HG03442 (cell line): ENCODE results near the gene PDCD4.

Experiments
- ATAC-seq: cut with Tn5 transposase; IDR thresholded peaks from one replicate; pipeline ENCODE4 v1.9.1; 2021; ENCODE audit warnings: mild to moderate bottlenecking, moderate library complexity; ENCODE audit not compliant: unreplicated experiment

The PDCD4 gene

DNA sequence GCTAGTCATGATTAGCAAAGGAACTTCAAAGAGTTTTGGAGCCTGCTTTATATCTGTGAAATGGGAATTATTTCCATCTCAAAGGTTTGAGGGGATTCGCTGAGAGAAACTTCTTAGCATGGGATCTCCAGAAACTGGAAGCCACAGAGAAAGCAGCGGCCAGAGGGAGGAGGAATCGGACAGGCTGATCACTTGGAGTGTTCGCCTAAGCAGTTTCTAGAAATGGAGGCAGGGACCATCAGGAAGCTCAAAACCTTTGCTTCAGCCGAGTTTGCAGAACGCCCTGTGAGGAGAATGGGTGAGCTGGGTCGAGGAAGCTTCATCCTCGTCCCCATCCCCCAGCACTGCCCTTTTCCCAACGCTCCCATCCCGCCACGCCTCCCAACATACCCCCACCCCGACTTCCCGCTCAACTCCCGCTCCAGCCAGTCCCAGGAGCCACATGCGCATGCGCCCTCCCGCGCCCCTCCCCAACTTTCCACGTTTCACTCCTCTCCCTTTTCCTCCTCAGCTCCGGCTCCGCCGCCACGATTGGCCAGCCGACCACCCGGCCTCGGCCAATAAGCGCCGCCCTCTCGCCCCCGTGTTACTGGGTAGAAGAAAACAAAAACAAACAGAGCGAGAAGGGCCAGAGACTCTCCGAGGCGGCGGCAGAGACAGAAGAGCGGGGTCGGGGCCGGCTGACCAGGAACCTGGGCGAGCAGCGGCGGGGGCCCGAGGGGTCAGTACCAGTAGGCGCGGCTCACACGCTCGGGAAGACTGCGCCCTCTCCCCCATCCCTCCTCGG, at the start of gene PDCD4:
Gene PDCD4 (plus strand): TSS at position 631 of the 787 bp plus-strand sequence. CDS start 4,100 bp downstream, outside the sequence.
- ATAC-seq = peak; percentile 77

- ATAC-seq = no peak
Measured at GRCh38 chr10:110822035-110822711, 49.6 kb upstream of the PDCD4 start.

- no peak for ATAC-seq
Measured at GRCh38 chr10:110822712-110823311, 48.9 kb upstream of the PDCD4 start.

GRCh38 chr10:110824152-110824441, 47.6 kb upstream of the PDCD4 start:
- no peak for ATAC-seq

DNA sequence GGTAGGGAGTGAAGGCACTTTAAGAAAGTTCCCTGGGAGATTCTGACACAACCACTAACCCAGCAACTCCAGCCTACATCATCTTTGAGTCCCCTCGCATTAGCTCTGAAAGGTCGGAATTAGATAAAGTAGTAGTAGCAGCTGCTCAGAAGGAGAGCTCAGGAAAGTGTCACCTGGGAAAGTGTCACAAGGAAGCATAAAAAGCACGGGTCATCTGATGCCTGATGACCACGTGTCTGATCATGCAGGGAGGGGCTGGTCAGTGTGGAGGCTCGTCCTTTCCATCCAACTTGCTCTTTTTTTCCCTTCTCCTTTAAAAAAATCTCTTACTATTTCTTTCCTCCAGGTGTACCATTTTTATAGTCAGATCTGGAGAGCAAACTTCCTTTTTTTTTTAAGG, 47.1 kb upstream of the PDCD4 start:
- ATAC-seq = no peak

DNA sequence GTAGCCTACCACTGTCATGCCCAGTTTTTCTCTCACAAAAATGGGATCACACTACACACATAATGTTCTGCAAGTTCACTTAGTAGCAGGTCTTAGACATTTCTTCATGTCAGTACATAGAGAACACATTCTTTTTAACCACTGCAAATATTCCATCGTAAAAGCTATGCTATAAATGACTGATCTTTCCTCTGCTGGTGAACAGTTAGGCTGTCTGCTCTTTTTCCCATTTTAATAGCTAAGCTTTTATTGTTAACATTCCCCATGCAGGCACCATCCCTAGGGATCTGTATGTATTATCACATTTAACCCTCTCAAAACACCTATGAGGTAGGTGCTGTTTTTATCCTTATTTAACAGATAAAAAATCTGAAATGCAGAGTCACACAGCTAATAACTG, 46.2 kb upstream of the PDCD4 start:
- ATAC-seq = no peak

GRCh38 chr10:110827410-110827809, 44.3 kb upstream of the PDCD4 start:
- no peak for ATAC-seq

DNA sequence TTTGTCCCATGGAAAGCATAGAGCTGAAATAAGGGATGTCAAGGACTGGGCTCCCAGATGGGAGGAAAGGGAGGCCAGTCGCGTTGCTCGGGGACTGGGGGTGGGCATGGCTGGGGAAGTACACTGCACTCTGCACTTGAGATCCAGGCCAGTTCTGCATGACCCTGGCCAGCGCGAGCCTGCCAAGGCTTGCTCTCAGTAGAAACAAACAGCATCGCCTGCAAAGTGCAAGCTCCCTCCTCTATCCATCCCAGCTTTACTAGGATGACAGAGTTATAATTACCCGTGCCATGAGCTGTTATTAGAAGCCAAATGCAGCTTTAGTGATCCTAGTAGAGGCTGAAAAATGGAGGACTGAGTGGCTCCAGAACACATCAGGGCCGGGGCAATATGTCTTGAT, 43.9 kb upstream of the PDCD4 start:
- ATAC-seq = no peak

DNA sequence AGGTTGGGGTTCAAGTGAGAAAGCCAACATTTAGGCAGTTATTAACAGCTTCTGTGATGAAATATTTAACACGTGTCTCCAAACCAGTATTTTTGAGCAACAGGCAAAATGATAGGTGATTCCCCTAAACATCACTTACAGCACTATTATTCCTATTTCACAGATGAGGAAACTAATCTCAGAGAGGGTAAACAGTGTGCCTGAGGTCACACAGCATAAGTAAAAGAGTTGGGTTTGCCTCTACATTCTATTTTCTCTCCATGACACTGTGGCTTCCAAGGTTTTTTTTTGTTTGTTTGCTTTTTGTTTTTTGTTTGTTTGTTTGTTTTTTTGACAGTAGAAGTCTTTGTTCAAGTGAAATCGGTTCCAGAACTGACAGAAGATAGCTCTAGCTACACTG, 43.2 kb upstream of the PDCD4 start:
- no peak for ATAC-seq

- no peak for ATAC-seq
Measured at GRCh38 chr10:110829721-110830410, 41.9 kb upstream of the PDCD4 start.

DNA sequence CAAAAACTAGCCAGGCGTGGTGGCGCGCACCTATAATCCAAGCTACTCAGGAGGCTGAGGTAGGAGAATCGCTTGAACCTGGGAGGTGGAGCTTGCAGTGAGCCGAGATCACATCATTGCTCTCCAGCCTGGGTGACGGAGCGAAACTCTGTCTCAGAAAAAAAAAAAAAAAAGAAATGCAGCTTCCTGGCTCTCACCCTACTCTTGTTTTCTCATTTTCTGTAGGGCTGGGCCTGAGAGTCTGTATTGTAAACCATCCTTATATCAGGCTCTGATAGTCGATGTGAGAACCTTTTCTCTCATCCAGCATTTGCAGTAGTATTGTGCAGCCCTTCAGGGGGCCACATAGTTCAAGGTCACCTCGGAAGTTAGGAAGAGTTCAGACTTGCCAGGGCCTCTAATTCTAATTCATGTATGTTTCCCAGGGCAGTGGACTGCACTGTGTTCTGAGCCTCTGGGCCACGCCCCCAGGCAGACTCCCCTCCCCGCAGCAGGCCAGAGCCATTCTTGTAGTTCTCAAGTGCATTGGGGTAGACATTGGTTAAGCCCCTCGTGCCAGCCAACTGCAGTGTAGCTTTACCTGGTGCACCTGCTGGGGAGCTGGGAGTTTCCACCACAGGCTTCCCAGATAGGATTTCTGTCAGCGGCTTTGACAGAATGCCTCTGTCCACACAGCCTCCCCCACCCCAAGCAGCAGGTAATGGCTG, 38.3 kb upstream of the PDCD4 start:
- ATAC-seq = no peak

GRCh38 chr10:110833941-110834628, 37.6 kb upstream of the PDCD4 start:
- no peak for ATAC-seq

GRCh38 chr10:110834629-110835301, 37.0 kb upstream of the PDCD4 start:
- no peak for ATAC-seq

DNA sequence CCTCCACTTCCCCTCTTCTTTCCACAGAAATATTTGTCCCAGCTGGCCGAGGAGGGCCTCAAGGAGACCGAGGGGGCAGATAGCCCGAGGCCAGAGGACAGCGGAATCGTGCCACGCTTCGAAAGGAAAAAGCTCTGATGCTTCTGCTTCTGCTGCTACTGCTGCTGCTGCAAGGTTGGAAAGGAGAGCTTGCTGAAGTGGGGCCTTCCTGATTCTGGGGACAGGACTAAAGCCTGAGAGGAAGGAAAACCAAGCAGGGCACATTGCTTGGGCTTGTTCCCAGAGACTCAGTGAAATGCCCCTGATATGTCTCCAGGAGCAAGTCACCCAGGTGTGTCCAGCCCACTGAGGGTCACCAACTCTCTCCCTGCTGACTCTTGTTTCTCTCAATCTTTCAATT, 35.9 kb upstream of the PDCD4 start:
- no peak for ATAC-seq

DNA sequence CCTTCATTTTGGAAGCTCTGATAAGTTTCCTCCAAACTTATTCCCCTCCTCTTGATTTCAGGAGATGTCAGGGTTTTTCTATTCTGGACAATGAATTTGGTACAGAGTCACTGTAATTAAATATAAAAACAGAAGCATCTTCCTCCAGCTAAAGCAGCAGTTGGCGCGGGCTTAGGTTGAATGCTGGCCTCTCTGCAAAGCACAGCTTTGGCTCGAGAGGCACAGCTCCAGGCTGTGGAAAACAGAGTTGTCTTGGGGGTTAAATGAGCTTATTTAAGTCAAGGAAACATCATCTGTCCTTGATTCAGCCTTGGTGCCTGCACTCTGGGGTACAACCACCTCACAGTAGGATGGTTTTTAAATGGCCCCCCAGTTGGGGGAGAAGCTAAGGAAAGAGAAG, 35.0 kb upstream of the PDCD4 start:
- no peak for ATAC-seq

DNA sequence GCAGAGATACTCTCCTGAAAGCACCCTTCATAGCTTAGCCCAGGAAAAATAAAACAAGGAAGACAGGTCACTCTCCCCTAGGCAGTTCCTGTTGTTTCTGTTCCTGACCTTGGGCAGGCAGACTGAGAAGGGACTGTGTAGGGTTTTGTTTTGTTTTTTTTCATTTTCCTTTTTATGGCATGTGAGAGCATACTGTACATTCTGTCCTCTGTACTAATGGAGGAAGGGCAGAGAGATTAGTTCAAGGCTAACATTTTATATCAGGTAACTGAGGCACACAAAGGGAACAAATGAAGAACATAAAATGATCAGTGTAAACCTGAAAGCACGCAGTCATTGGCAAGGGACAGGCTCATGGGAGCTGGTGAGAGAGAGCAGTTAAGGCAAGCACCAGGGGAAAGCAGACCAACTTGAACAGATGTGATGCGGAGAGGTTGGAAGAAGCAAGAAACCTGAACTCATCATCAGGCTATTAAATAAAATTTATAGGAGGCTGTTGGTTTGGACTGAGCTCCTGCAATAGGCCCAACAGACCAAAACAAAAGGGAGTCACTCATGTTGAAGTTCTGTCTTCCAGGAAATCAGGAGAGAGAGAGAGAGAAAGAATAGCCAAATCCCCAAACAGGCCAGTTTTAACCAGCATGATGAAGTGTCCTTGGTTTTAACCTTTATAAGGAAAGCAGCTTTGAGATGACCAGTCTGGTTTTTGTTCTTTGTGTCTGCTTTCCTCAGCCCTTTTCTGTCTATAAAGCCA, 34.1 kb upstream of the PDCD4 start:
- ATAC-seq = no peak

DNA sequence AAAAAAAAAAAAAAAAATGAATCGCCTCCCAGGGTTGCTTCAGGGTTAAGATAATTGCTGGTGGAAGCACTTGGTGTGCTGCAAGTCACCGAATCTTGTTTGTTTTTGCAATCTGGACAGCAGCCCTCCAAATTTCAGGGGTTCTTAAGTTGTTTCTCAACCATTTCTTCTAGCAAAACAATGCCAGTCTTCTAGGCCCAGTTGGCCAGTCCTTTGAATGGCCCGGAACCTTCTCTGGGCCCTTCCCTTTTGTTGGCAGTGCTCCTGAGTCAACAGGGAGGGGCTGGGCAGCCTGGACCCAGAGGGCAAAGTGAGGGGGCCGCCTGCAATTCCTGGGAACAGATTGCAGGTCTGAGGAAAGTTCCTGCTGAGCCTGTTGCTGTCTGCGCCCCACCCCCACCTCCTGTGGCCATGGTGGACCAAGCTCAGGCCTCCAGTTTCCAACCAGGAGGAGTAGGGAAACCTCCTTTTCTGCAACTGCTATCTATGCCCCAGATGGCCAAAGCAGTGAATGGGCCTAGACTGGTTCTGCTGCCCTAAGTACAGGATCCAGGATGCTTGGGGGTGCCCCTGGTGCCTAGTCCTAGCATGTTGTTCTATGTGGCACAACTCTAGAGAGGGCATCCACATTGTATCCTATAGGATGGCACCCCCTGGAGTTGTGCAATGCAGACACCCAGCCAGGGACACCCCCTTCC, 31.4 kb upstream of the PDCD4 start:
- no peak for ATAC-seq

GRCh38 chr10:110840923-110841428, 30.8 kb upstream of the PDCD4 start:
- ATAC-seq = no peak
